K562 (cell line): ENCODE measurements around the gene ANK2. TPM values are rescaled to one million over a fixed set of nuclear protein-coding genes. Genes with fewer than 3 reads are reported as not detected.
A peak's percentile ranks its signal among the peaks of the same experiment; 100 is the strongest.

Experiments used
- ATAC-seq: fragments of 200-7000 bp; cut with Tn5 transposase; 3 replicates; pipeline ENCODE4 v1.9.1; 2020; ENCODE audit warnings: moderate library complexity
- Bru-seq: library from RNA; stranded (reverse); fragments of 400-500 nt; gene quantifications from one replicate; lab custom pipeline; 2021; lab: Mats Ljungman, UMichigan
- BruChase-seq, 2 experiments: library from RNA; stranded (reverse); fragments of 400-500 nt; gene quantifications; one replicate each; lab custom pipeline; 2021; lab: Mats Ljungman, UMichigan
- BruUV-seq: library from RNA; stranded (reverse); fragments of 400-500 nt; replicated peaks from 2 replicates; lab custom pipeline; 2021; lab: Mats Ljungman, UMichigan
- CTCF ChIA-PET: fragments of 300-600 bp; formaldehyde crosslinking; extraction: SDS; loops from one replicate; lab custom pipeline; 2021; ENCODE audit warnings: low intra/inter-chr PET ratio; lab: Yijun Ruan, JAX
- POLR2A ChIA-PET: fragments of 300-600, 350-650 bp; sonication (Branson Sonifier 250); formaldehyde crosslinking; extraction: SDS; loops from one replicate; lab custom pipeline; 2021; ENCODE audit warnings: antibody characterized with exemption, inconsistent platforms; lab: Yijun Ruan, JAX
- DNase-seq, 4 experiments: peaks; one replicate each; pipeline versions ENCODE4 v3.0.0 to v3.0.0-alpha.2; 2011 to 2018; ENCODE audit warnings: low spot score in 3 of 4, mixed read lengths in 3 of 4; ENCODE audit errors: extremely low read depth in 1 of 4
- FAIRE-seq: peaks from 2 replicates; lab custom pipeline; 2011; peaks lifted over from hg19 to GRCh38; lab: Jason Lieb, UNC
- H2AFZ ChIP-seq: 2 replicates; pipeline ENCODE4 v1.6.0; 2011; ENCODE audit warnings: low read depth, low read length, control low read depth, inconsistent platforms
- H3K27ac ChIP-seq: fragments of 200-600 bp; 3 replicates; pipeline ENCODE4 v1.8.0; 2011; ENCODE audit warnings: low read depth, mild to moderate bottlenecking, control low read depth, inconsistent platforms, low read length, moderate library complexity, mixed read lengths; ENCODE audit errors: extremely low read depth
- H3K27me3 ChIP-seq, 2 experiments: fragments of 300-600 bp in 1 of 2; 2 replicates in 1 of 2; 3 replicates in 1 of 2; pipeline versions ENCODE4 v1.6.0 to v1.8.0; 2011; ENCODE audit warnings: inconsistent platforms in 2 of 2, low read length in 2 of 2, mild to moderate bottlenecking in 1 of 2, mixed read lengths in 1 of 2, moderate library complexity in 1 of 2; ENCODE audit not compliant: control insufficient read depth in 2 of 2, insufficient read depth in 2 of 2
- H3K36me3 ChIP-seq: fragments of 300-600 bp; 3 replicates; pipeline ENCODE4 v1.8.0; 2011; ENCODE audit warnings: mild to moderate bottlenecking, low read length, inconsistent platforms; ENCODE audit not compliant: control insufficient read depth, insufficient read depth
- H3K4me1 ChIP-seq, 2 experiments: fragments of 200-600 bp in 1 of 2; replicated peaks in 1 of 2; 2 replicates in 1 of 2; 3 replicates in 1 of 2; pipeline versions ENCODE4 v1.5.1 to v1.8.0; 2011; ENCODE audit warnings: inconsistent platforms in 2 of 2, low read length in 2 of 2, mild to moderate bottlenecking in 1 of 2, mixed read lengths in 1 of 2, moderate library complexity in 1 of 2; ENCODE audit not compliant: control insufficient read depth in 2 of 2, insufficient read depth in 2 of 2
- H3K4me2 ChIP-seq: 2 replicates; pipeline ENCODE4 v1.6.1; 2011; ENCODE audit warnings: low read length, control low read depth, inconsistent platforms, mixed read lengths; ENCODE audit not compliant: insufficient read depth
- H3K4me3 ChIP-seq: fragments of 200-600 bp; sonication (generic), shearing (Covaris generic); 2 replicates; pipeline ENCODE4 v1.5.1; 2016; ENCODE audit warnings: control low read depth, inconsistent platforms
- H3K79me2 ChIP-seq: fragments of 200-600 bp; 3 replicates; pipeline ENCODE4 v1.8.0; 2011; ENCODE audit warnings: low read length, inconsistent platforms; ENCODE audit not compliant: control insufficient read depth, insufficient read depth
- H3K9ac ChIP-seq, 2 experiments: 2 replicates each; pipeline versions ENCODE4 v1.6.0 to v1.6.1; 2011; ENCODE audit warnings: low read depth in 2 of 2, low read length in 2 of 2, control low read depth in 1 of 2, inconsistent platforms in 1 of 2, mild to moderate bottlenecking in 1 of 2, mixed read lengths in 1 of 2; ENCODE audit not compliant: insufficient read depth in 1 of 2
- H3K9me1 ChIP-seq: one replicate; pipeline ENCODE4 v1.6.0; 2011; ENCODE audit warnings: inconsistent platforms, mild to moderate bottlenecking, low read length, moderate library complexity; ENCODE audit not compliant: control insufficient read depth, insufficient read depth
- H3K9me3 ChIP-seq: replicated peaks from 2 replicates; pipeline ENCODE4 v1.5.1; 2011; ENCODE audit warnings: low read depth, low read length, inconsistent platforms; ENCODE audit not compliant: control insufficient read depth, insufficient read depth
- H4K20me1 ChIP-seq: replicated peaks from 2 replicates; pipeline ENCODE4 v1.6.1; 2011; ENCODE audit warnings: low read length, inconsistent platforms, mixed read lengths; ENCODE audit not compliant: control insufficient read depth, insufficient read depth
- ARHGAP35 ChIP-seq: fragments of 450-650 bp; IDR thresholded peaks from 2 replicates; pipeline ENCODE4 v1.6.1; 2018; ENCODE audit not compliant: partially characterized antibody
- ASH1L ChIP-seq: fragments of 450-650 bp; IDR thresholded peaks from 2 replicates; pipeline ENCODE4 v1.6.1; 2018; ENCODE audit warnings: borderline replicate concordance, mild to moderate bottlenecking, low read depth; ENCODE audit not compliant: partially characterized antibody
- CSDE1 ChIP-seq, 2 experiments: fragments of 450-650 bp; IDR thresholded peaks; 2 replicates each; pipeline ENCODE4 v1.6.1; 2016; ENCODE audit warnings: mild to moderate bottlenecking in 1 of 2
- E2F1 ChIP-seq: sonication (generic); formaldehyde crosslinking; IDR thresholded peaks from 2 replicates; pipeline ENCODE4 v1.8.1; 2023; ENCODE audit warnings: mild to moderate bottlenecking, missing genetic modification reagents, moderate library complexity
- PCBP2 ChIP-seq: fragments of 200-400 bp; formaldehyde crosslinking; IDR thresholded peaks from 2 replicates; pipeline ENCODE4 v1.6.1; 2018; ENCODE audit warnings: low read length, low read depth, mild to moderate bottlenecking, moderate library complexity; ENCODE audit not compliant: poor library complexity, severe bottlenecking
- PHB2 ChIP-seq: fragments of 450-650 bp; IDR thresholded peaks from 2 replicates; pipeline ENCODE4 v1.6.1; 2017; ENCODE audit warnings: low read depth
- PRPF4 ChIP-seq: fragments of 200-400 bp; formaldehyde crosslinking; IDR thresholded peaks from one replicate; pipeline ENCODE4 v1.6.1; 2017; ENCODE audit warnings: low read length, low read depth, mild to moderate bottlenecking; ENCODE audit not compliant: insufficient read depth, poor library complexity, severe bottlenecking
- RBBP5 ChIP-seq: fragments of 200-600 bp; sonication (generic); IDR thresholded peaks from 2 replicates; pipeline ENCODE4 v1.6.1; 2012; ENCODE audit warnings: borderline replicate concordance, mild to moderate bottlenecking, low read length, control low read depth, inconsistent platforms; ENCODE audit not compliant: insufficient read depth, poor library complexity, severe bottlenecking
- RFX7 ChIP-seq: fragments of 250-450 bp; sonication (Bioruptor Pico); IDR thresholded peaks from 2 replicates; pipeline ENCODE4 v1.5.1; 2021; ENCODE audit warnings: mild to moderate bottlenecking
- SRSF9 ChIP-seq: fragments of 200-400 bp; formaldehyde crosslinking; IDR thresholded peaks from 2 replicates; pipeline ENCODE4 v1.6.1; 2017; ENCODE audit warnings: low read depth, low read length, borderline replicate concordance
- TRIM25 ChIP-seq: fragments of 450-650 bp; IDR thresholded peaks from 2 replicates; pipeline ENCODE4 v1.7.0; 2016; ENCODE audit warnings: borderline replicate concordance
- ZFPM2 ChIP-seq: fragments of 250-450 bp; sonication (Bioruptor Pico); IDR thresholded peaks from 2 replicates; pipeline ENCODE4 v1.5.1; 2022; ENCODE audit warnings: mild to moderate bottlenecking
- ZNF175 ChIP-seq: fragments of 200-800 bp; sonication (Bioruptor generic); IDR thresholded peaks from 2 replicates; pipeline ENCODE4 v1.6.1; 2016; ENCODE audit warnings: low read depth, mild to moderate bottlenecking, missing genetic modification characterization, missing compliant biosample characterization
- ZNF23 ChIP-seq: fragments of 250-450 bp; sonication (Bioruptor Pico); IDR thresholded peaks from 2 replicates; pipeline ENCODE4 v1.4.0; 2020; ENCODE audit warnings: mild to moderate bottlenecking
- ZNF77 ChIP-seq: fragments of 250-450 bp; sonication (Bioruptor Pico); IDR thresholded peaks from 2 replicates; pipeline ENCODE4 v1.5.0; 2020
- WGBS: fragments of 100-300 bp; shearing (Covaris generic); methylation state at CpG from one replicate; pipeline ENCODE4 v1.1.6; 2016; ENCODE audit warnings: low coverage, mixed read lengths; ENCODE audit not compliant: insufficient coverage; ENCODE audit errors: missing lambda C conversion rate; 5-methylcytosine and 5-hydroxymethylcytosine counted together
- in situ Hi-C: fragments of 300-500 bp; cut with MboI; formaldehyde crosslinking; loops from 4 replicates; pipeline ENCODE4 v1.15.0; 2018; ENCODE audit warnings: inconsistent platforms, mixed read lengths
- intact Hi-C: fragments of 100-400 bp; cut with micrococcal nuclease; formaldehyde crosslinking; loops from 2 replicates; pipeline ENCODE4 v1.14.2; 2022
- long read RNA-seq, 3 experiments: library from polyadenylated mRNA in 2 of 3; library from RNA in 1 of 3; unstranded in 2 of 3; stranded (forward) in 1 of 3; transcript quantifications; one replicate each; pipeline ENCODE4 v2.0.0, GENCODE V29; 2019 to 2022
- polyA minus RNA-seq, 3 experiments: library from RNA; depleted of rRNA, polyadenylated mRNA; stranded (reverse); fragments of >200 nt; gene quantifications; 2 replicates each; pipeline ENCODE4 v1.2.3, GENCODE V29; 2011
- polyA plus RNA-seq, 8 experiments: library from polyadenylated mRNA; depleted of rRNA in 4 of 8; stranded (reverse) in 5 of 8; unstranded in 3 of 8; fragments of >200 nt; fragmentation: Nextera tagmentation in 2 of 8; fragmentation: Illumina TruSeq in 1 of 8; extraction: Ambion mirVana in 2 of 8; extraction: Trizol in 1 of 8; gene quantifications; 2 replicates each; pipeline versions ENCODE4 v1.2.1 to v1.2.3, GENCODE V29; 2011 to 2014; ENCODE audit warnings: inconsistent platforms in 1 of 8, missing spikeins in 1 of 8
- total RNA-seq, 7 experiments: library from RNA; depleted of rRNA in 6 of 7; stranded (reverse); fragments of >200 nt in 6 of 7; fragmentation: Illumina TruSeq in 2 of 7; extraction: Trizol in 2 of 7; gene quantifications; 2 replicates each; pipeline versions ENCODE4 v1.2.1 to v1.2.3, GENCODE V29; 2011 to 2021; ENCODE audit warnings: low replicate concordance in 1 of 7

ANK2 gene
- 0.62 TPM in 1 of 2 replicates, not detected in the other for total RNA-seq (2011; cell fraction: chromatin; rRNA removed; ENCODE audit: low replicate concordance)
- total RNA-seq (2011; cell fraction: nucleolus; rRNA removed): not detected in 2 replicates
- 0.15 TPM in 1 of 2 replicates, not detected in the other for total RNA-seq (2011; cell fraction: nucleoplasm; rRNA removed)
- not detected in 2 replicates for total RNA-seq (2014; rRNA removed)
- not detected in 2 replicates for total RNA-seq (2014; rRNA removed; fragmentation: Illumina TruSeq; extraction: Trizol)
- total RNA-seq (2015; rRNA removed; fragmentation: Illumina TruSeq; extraction: Trizol): 0.04 and 0.07 TPM in 2 replicates
- total RNA-seq (2021): 0.07 and 0.24 TPM in 2 replicates
- not detected in 2 replicates for polyA plus RNA-seq (2011; rRNA removed)
- polyA plus RNA-seq (2011; cell fraction: cytosol; rRNA removed): not detected in 2 replicates
- not detected in 2 replicates for polyA plus RNA-seq (2011; cell fraction: nucleus; rRNA removed)
- polyA plus RNA-seq (2012): 0.04 and 0.37 TPM in 2 replicates
- polyA plus RNA-seq (2014; fragmentation: Illumina TruSeq; extraction: Trizol): not detected in 2 replicates
- polyA plus RNA-seq (2014; fragmentation: Nextera tagmentation; extraction: Ambion mirVana): not detected
- not detected in 2 replicates for polyA plus RNA-seq (2014; rRNA removed)
- not detected in 2 replicates for polyA minus RNA-seq (2011; rRNA and poly(A)+ RNA removed)
- polyA minus RNA-seq (2011; cell fraction: cytosol; rRNA and poly(A)+ RNA removed): not detected in 2 replicates
- not detected in 2 replicates for polyA minus RNA-seq (2011; cell fraction: nucleus; rRNA and poly(A)+ RNA removed)
- percentile 7 among the genes with signal in this experiment for Bru-seq, nascent RNA
- percentile 20 among the genes with signal in this experiment for BruChase-seq, experiment 1, labeled RNA remaining after a 2-hour chase
- BruChase-seq, experiment 2, labeled RNA remaining after a 6-hour chase: percentile 22 among the genes with signal in this experiment
- long read RNA-seq, experiment 1: 0 reads
- long read RNA-seq, experiment 2: 0 reads
- long read RNA-seq, experiment 3, partial matches to known transcripts: 0 of 1 reads
- long read RNA-seq, experiment 3, other reads (novel, unspliced or antisense): 1 of 1 reads

- Histone ChIP-seq H3K27ac (no peak within 1 kb of the TSS), H4K20me1 (no peaks in the 10 kb centered on the region), H3K4me2 (no peak within 1 kb of the TSS), H3K79me2 (no peaks in the 10 kb centered on the region), H2AFZ (no peak within 1 kb of the TSS), H3K9ac (no peak within 1 kb of the TSS), H3K27me3 (no peaks in the 10 kb centered on the region), H3K36me3 (no peaks in the 10 kb centered on the region), H3K4me1 (no peaks in the 10 kb centered on the region), H3K9me1 (no peaks in the 10 kb centered on the region), H3K4me3 (no peak within 1 kb of the TSS), H3K9me3 (no peaks in the 10 kb centered on the region)
- intact Hi-C loops (no loop called here), in situ Hi-C loops (no loop called here)
- BruUV-seq: no TSS peak
- ChIA-PET POLR2A (no interaction called here), CTCF (no interaction called here)
- FAIRE-seq: no peak
- ATAC-seq: no peak
- WGBS: under 1% methylated on average over 16 of the region's 20 CpGs
- DNase-seq: no peak
- TF ChIP-seq CSDE1 (IDR thresholded peaks at IDR 0.05) (no peak), ASH1L (no peak), ZNF23 (no peak), RBBP5 (no peak), PCBP2 (no peak), E2F1 (CRISPR knock-in tag) (no peak), ZNF175 (no peak), ZFPM2 (no peak), RFX7 (no peak), TRIM25 (no peak), ZNF77 (no peak), PHB2 (no peak), PRPF4 (no peak), ARHGAP35 (no peak), SRSF9 (no peak)
Observed at GRCh38 chr4:113049421-113050370, at the start of gene ANK2. Gene ANK2 (plus strand): TSS chr4:113049653. CDS start chr4:113049729, 76 bp downstream.
